HG03460 (cell line): ENCODE data around the gene TTLL6.

Experiments
- ATAC-seq: cut with Tn5 transposase; IDR thresholded peaks from one replicate; pipeline ENCODE4 v1.9.1; 2021; ENCODE audit not compliant: unreplicated experiment

TTLL6 gene

GRCh38 chr17:48761114-48761513, 55.9 kb downstream of the TTLL6 start:
- ATAC-seq, result no peak

GRCh38 chr17:48760411-48760810, 56.6 kb downstream of the TTLL6 start:
- ATAC-seq, result no peak

GRCh38 chr17:48759288-48759687, 57.7 kb downstream of the TTLL6 start:
- ATAC-seq, result no peak

GRCh38 chr17:48757524-48757961, 59.5 kb downstream of the TTLL6 start:
- ATAC-seq, result no peak

DNA sequence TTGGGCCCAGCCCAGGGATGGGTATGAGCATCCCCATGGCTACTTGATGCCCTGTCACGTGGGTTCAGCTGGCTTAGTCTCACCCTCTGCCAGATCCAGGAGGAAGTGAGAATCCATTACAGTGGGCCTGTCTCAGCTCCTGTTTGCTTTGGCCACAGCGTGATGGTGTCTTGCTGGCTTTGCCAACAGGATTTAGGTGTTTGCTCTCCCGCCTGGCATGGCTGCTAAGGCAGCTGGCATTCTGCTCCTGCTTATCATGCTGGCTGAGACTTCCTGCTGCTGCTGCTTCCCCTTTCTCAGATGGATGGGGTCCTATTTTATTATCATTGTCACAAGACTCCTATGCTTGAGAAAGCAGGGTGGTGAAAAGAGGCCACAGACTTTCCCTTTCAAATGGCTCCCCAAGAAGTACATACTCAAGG, 60.2 kb downstream of the TTLL6 start:
- ATAC-seq, result no peak

DNA sequence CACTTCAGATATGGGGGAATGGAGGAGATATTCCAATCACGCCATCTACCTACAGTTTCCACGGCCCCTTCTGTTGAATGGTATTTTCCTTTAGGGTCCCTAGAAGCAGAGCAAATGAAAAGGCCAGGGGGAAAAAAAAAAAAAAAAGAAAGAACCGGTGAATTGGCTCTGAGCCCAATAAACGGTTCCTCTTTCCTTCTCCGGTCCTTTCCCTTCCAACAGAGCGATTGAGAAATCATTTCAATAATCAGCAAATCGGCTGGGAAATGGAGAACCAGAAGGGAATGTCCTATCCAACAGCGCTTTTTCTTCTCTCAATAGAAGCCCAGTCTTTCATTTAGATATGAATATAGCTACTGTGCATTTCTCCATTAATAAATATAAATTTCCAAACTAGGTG, 61.7 kb downstream of the TTLL6 start:
- no peak for ATAC-seq

DNA sequence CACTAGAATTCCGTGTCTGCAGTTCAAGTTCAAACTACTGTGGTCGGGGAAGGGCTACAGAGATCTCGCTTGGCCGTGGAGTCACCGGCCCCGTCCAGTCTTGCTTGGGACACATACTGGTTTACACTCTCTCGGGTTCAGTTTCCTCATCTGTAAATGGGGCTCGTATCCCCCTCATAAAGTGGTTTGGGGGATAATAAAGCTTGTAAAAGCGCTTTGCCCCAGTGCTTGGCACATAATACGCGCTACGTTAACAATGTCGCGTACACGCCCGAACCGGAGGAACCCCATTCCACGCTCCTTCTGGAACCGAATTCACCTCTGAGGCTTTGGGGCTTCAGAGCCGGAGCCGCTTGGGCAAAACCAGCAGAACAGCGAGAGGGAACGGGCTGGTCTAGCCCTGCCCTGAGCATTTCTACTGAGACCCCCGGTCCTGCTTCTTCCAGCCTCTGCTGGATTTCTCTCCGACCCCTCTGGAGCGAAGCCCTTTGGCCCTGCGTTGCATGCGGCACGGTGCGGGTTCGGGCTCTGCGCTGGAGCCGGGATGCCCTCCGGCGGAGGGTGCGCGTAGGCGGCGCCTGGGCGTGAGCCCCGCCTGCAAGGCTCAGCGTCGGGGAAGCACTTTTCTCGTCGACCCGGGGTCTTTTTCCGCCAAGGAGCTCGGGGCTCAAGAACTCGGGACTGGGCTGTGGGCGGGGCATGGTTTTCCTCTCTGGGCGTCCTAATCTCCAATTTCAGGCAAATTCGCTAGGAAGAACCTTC, 62.3 kb downstream of the TTLL6 start:
- no peak for ATAC-seq

GRCh38 chr17:48753794-48754499, 63.1 kb downstream of the TTLL6 start:
- no peak for ATAC-seq

DNA sequence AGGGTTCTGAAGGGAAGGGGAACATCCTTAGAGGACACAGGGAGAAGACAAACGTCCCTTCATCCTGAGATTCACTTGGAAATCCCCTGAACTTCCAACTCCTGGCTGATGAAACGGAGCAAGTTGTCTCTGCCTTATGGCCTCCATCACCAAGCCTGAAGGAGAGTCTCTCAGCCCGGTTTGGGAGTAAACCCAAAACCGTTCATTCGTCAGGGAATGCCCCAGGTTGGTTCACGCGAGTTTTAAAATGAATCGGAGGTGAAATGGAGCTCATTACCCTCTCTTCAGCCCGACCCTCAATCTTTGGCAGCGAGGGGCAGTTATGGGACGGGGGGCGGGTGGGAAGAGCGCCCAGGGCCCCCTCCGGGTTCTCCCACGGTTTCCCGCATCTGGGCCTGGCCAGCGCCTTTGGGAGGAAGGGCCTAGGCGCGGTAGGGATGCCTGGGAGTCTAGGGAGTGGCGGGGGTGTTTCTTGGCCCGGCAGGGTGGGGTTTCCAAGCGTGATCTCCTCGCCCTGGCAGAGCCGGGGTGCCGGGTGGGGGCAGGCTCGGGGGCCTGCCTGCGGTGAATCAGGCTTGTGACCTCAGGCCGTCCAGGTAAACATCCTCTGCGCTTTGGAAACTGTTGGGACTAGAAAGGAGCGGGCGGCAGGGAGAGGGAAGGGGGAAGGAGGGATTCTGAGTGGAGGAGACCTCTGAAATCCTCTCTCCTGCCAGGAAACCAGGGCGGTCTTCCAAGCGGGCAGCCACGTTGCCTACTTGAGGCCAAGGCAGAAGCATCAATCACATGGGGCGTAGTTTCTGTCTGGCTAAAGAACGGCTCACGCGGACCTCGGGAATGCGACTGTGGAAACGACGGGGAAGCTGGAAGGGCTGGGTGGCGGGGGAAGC, 64.4 kb downstream of the TTLL6 start:
- no peak for ATAC-seq

DNA sequence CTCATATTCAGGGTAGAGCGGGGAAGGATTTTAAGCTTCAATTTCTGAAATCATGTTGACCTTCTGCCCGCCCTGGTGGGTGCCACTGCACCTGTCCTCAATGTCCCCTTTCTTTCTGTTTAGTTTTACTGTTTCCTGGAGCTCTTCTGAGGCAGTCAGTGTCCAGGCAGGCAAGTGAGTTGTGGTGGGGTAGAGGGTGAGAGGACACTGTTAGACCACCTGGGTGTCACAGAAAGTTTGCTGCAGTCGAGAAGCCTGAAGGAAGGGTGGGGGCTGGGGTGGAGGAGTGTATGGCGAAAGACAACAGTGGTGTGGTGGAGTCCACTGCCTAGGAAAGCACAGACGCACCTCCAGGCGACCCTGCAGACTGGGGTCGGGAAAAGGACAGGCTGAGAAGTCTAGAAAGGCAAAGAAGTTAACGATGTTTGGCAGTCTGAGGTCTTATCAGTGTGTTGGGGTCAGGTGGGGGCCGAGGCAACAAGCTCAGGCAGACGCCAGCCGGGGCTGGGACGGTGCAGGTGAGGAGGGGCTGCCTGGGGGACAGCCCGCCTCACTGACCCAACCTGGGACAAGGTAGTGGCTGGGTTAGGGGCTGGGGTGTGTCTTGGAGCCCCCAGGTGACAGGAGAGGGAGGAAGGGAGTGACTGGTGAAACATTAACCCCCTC, 65.2 kb downstream of the TTLL6 start:
- ATAC-seq, result no peak

DNA sequence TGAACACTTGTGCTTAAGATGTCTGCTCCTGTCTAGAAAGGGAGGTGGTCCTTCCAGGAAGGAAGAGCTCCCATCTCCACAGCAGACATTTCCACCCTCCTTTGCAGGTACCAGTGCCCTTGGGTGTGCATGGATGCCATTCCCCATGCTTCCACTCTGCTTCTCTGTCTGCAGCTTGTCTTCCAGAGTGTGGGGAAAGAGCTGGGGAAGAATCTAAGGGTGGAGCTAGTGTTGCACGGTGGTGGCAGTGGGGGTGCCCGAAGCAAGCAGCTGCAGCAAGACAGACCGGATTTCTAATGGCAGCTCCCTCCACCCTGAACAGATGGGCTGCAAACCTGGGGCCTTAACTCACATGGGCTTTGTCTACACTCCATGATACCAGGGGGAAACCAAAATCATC, 65.9 kb downstream of the TTLL6 start:
- ATAC-seq, result no peak

- ATAC-seq, result no peak
Measured at GRCh38 chr17:48749621-48750553, 67.1 kb downstream of the TTLL6 start.

DNA sequence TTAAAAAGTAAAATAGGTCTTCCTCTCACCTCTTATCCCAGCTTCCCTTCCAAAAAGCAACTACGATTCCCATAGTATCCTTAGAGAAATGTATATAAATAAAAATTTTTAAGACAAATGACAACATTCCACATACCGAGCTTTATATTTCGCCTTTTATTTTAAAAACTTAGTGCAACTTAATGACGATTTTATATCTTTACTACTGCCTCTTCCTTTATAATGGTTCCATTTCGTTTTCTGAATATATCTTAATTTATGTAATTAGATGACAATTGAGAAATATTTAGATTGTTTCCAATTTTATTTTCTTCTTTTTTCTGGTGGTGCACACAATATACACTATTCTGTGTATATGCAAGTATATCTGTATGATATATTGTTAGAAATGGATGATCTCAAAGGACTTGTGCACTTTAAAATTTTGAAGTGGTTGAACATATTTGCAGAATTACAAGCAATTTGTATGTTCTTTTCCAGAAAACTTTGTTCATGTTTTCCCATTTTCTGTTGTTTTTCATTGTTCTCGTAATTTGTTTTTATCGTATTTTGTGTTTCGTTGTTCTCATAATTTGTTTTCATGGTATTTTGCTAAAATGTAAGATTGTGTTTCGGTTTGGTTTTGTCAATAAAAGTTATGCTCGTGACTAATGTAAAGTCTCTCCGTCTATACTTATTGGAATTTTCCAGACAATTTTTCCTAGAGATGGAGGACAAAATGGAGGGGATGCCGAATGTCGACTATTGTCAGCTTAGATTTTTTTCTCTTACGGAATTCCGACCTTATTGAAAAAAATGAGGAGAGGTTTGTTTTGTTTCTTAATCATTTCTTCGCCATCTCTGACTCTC, 68.1 kb downstream of the TTLL6 start:
- ATAC-seq, result no peak

GRCh38 chr17:48747445-48748363, 69.3 kb downstream of the TTLL6 start:
- ATAC-seq, result no peak

DNA sequence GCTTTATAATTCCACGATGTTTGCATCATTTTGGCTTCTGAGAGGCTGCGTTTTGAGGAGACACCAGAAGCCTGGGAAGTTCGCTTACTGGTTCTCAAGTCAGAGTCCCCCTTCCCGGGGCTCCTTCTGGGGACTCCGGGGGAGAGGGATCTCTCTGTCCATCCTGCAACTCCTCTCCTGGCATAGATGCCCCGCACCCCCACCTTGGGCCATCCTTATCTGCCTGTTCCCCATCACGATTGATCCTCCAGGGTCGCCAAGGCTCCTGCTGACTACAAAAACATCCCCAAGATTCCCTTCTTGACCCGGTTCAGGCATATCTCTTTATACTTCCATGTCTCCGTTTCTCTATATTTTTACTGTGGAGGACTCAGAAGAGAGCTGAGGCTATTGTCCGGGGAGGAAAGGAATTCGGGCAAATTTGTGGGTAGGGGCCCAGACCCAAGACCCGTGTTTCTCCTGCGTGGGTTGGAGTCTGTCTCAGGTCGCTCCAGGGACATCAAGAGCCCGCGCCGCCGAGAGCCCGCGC, 70.0 kb downstream of the TTLL6 start:
- ATAC-seq, result no peak

DNA sequence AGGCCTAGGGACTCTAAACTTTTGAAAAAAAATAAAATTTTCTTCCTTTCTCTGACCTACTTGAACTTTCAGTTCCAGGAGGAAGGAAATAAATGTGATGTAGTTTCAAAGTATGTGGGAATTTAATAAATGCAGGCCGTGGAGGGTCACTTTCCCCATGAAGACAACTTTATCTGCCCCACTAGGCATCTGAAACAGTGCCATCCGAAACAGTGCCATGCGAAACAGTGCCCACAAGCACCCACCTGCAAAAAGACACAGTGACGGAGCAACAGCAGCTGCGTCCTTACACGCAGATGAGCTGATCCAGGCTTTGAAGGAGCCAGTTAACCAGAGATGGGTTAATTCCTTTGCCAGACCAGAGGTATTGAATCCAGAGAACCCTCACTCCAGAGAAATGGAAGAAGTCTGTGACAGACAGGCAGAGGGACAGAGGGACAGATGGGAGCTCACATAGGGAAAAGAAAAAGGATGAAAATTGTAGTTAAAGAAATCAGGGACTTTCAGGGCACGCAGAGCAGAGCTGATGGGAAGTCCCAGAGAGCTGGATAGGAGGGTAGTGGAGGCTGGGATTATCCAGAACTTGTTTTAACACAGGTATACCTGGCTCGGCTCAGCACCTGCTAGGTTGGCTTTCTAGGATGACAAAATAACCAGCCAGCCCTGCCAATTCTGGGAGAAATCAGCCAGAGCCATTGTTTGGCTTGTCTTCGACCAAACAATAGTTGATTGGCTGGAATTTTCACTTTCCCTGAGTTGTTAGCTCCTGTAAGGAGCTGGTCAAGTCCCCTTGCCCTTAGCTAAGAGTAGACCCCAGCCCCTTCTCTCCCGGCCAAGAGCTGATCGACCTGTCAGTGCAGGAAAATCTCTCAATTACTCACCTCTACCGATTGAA, 71.4 kb downstream of the TTLL6 start:
- no peak for ATAC-seq

DNA sequence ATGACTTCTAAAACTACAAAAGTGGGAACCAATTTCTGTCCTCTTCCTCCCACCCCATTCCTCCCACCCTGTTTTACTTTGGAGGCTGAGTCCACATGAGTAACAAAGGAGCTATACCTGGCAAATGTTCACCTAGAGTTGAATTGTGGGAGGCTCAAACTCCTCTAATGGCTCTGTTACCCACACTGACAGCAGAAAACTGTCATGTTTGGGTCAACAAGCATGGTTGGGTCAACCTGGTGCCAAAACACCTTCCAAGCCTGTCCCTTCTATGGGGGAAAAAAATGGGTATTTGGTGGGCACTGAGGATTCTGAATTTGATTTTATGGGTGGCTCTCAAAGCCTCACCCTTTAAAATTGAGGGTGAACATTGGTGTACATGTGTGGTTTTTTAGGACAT, 76.5 kb downstream of the TTLL6 start:
- no peak for ATAC-seq
